SK-N-SH (cell line): Measurements from ENCODE around the gene CREBRF. TPM values are rescaled to one million over a fixed set of nuclear protein-coding genes. Genes with fewer than 3 reads are reported as not detected.

Experiments used
- CTCF ChIA-PET: fragments of 300-600, 350-600 bp; formaldehyde crosslinking; extraction: SDS; loops from one replicate; lab custom pipeline; 2021; lab: Yijun Ruan, JAX
- POLR2A ChIA-PET: fragments of 350-600 bp; sonication (Branson Sonifier 250); formaldehyde crosslinking; extraction: SDS; loops from one replicate; lab custom pipeline; 2020; ENCODE audit warnings: antibody characterized with exemption, inconsistent platforms; lab: Yijun Ruan, JAX
- DNase-seq: peaks from one replicate; pipeline ENCODE4 v3.0.0; 2012
- H2AFZ ChIP-seq: fragments of 200-600 bp; sonication (generic); 2 replicates; pipeline ENCODE4 v1.8.1; 2016; ENCODE audit warnings: antibody characterized with exemption, mild to moderate bottlenecking, low read depth
- H3F3A ChIP-seq: fragments of 200-600 bp; sonication (generic); replicated peaks from 2 replicates; pipeline ENCODE3; 2016; ENCODE audit warnings: antibody characterized with exemption, mild to moderate bottlenecking; ENCODE audit not compliant: insufficient read depth
- H3K27ac ChIP-seq, 2 experiments: fragments of 200-500 bp in 1 of 2; fragments of 200-600 bp in 1 of 2; sonication (Bioruptor generic) in 1 of 2; sonication (generic), shearing (Covaris generic) in 1 of 2; 2 replicates each; pipeline versions ENCODE4 v1.5.1 to v1.6.1; 2014 to 2016; ENCODE audit warnings: low read depth in 2 of 2, inconsistent platforms in 1 of 2, low read length in 1 of 2, mild to moderate bottlenecking in 1 of 2, mixed read lengths in 1 of 2
- H3K27me3 ChIP-seq: fragments of 200-600 bp; sonication (generic), shearing (Covaris generic); 2 replicates; pipeline ENCODE4 v1.6.1; 2016; ENCODE audit warnings: mixed run types; ENCODE audit not compliant: insufficient read depth
- H3K36me3 ChIP-seq, 2 experiments: fragments of 200-500 bp in 1 of 2; fragments of 200-600 bp in 1 of 2; sonication (Bioruptor generic) in 1 of 2; sonication (generic) in 1 of 2; replicated peaks in 1 of 2; 2 replicates each; pipeline versions ENCODE3 to v1.5.1; 2014 to 2016; ENCODE audit warnings: low read length in 1 of 2, mild to moderate bottlenecking in 1 of 2; ENCODE audit not compliant: insufficient read depth in 2 of 2, control insufficient read depth in 1 of 2
- H3K4me1 ChIP-seq, 2 experiments: fragments of 200-500 bp in 1 of 2; fragments of 200-600 bp in 1 of 2; sonication (Bioruptor generic) in 1 of 2; sonication (generic), shearing (Covaris generic) in 1 of 2; 2 replicates each; pipeline versions ENCODE4 v1.5.1 to v1.6.1; 2014 to 2016; ENCODE audit warnings: low read depth in 1 of 2, low read length in 1 of 2, mixed run types in 1 of 2; ENCODE audit not compliant: insufficient read depth in 2 of 2, control insufficient read depth in 1 of 2
- H3K4me2 ChIP-seq: fragments of 200-600 bp; sonication (generic), shearing (Covaris generic); 2 replicates; pipeline ENCODE4 v1.6.1; 2017; ENCODE audit warnings: mixed run types
- H3K4me3 ChIP-seq, 2 experiments: fragments of 200-500 bp in 1 of 2; fragments of 200-600 bp in 1 of 2; sonication (Bioruptor generic) in 1 of 2; sonication (generic), shearing (Covaris generic) in 1 of 2; 2 replicates each; pipeline versions ENCODE4 v1.5.1 to v1.8.1; 2014 to 2016; ENCODE audit warnings: low read depth in 2 of 2, inconsistent platforms in 1 of 2, low read length in 1 of 2, mild to moderate bottlenecking in 1 of 2, mixed read lengths in 1 of 2, moderate library complexity in 1 of 2
- H3K79me2 ChIP-seq: fragments of 200-600 bp; sonication (generic); 2 replicates; pipeline ENCODE4 v1.8.1; 2017; ENCODE audit warnings: mild to moderate bottlenecking; ENCODE audit not compliant: insufficient read depth
- H3K9ac ChIP-seq: fragments of 200-600 bp; sonication (generic); 2 replicates; pipeline ENCODE4 v1.6.1; 2017; ENCODE audit warnings: mixed run types
- H3K9me2 ChIP-seq: fragments of 200-600 bp; sonication (generic); 2 replicates; pipeline ENCODE4 v1.6.1; 2017; ENCODE audit warnings: mixed run types
- H3K9me3 ChIP-seq: fragments of 200-600 bp; sonication (generic); 2 replicates; pipeline ENCODE4 v1.6.1; 2017; ENCODE audit warnings: mixed run types, mild to moderate bottlenecking, moderate library complexity
- H4K20me1 ChIP-seq: fragments of 200-600 bp; sonication (generic); 2 replicates; pipeline ENCODE4 v1.6.1; 2017; ENCODE audit warnings: mild to moderate bottlenecking, mixed run types; ENCODE audit not compliant: insufficient read depth
- CHD2 ChIP-seq: fragments of 150-350 bp; IDR thresholded peaks from 2 replicates; pipeline ENCODE4 v1.6.1; 2018; ENCODE audit warnings: low read length; ENCODE audit not compliant: partially characterized antibody
- EP300 ChIP-seq, 2 experiments: IDR thresholded peaks; 2 replicates each; pipeline versions ENCODE4 v1.4.0 to v1.6.1; 2012; ENCODE audit warnings: borderline replicate concordance in 1 of 2, low read depth in 1 of 2, low read length in 1 of 2
- EZH2phosphoT487 ChIP-seq: fragments of 200-600 bp; sonication (generic); IDR thresholded peaks from 2 replicates; pipeline ENCODE4 v1.6.1; 2017; ENCODE audit warnings: low read depth, mixed run types, mild to moderate bottlenecking, antibody characterized with exemption, moderate library complexity, borderline replicate concordance
- FOSL2 ChIP-seq: IDR thresholded peaks from 2 replicates; pipeline ENCODE4 v1.4.0; 2012; ENCODE audit warnings: low read depth, mild to moderate bottlenecking, moderate library complexity, borderline replicate concordance
- FOXJ3 ChIP-seq: sonication (generic); formaldehyde crosslinking; IDR thresholded peaks from 2 replicates; pipeline ENCODE4 v1.5.1; 2020; ENCODE audit warnings: mild to moderate bottlenecking, missing genetic modification reagents
- FOXM1 ChIP-seq: IDR thresholded peaks from 2 replicates; pipeline ENCODE4 v1.4.0; 2012; ENCODE audit warnings: low read depth, mild to moderate bottlenecking
- GATA2 ChIP-seq: sonication (generic); formaldehyde crosslinking; IDR thresholded peaks from 2 replicates; pipeline ENCODE4 v1.5.0; 2020; ENCODE audit warnings: mild to moderate bottlenecking, missing genetic modification reagents
- NFIC ChIP-seq: IDR thresholded peaks from 2 replicates; pipeline ENCODE4 v1.4.0; 2012; ENCODE audit warnings: borderline replicate concordance
- NRF1 ChIP-seq: IDR thresholded peaks from 2 replicates; pipeline ENCODE4 v1.6.1; 2012; ENCODE audit warnings: low read depth, mild to moderate bottlenecking, low read length
- POLR2AphosphoS5 ChIP-seq: IDR thresholded peaks from 2 replicates; pipeline ENCODE4 v1.6.1; 2012; ENCODE audit warnings: low read depth, low read length
- RCOR1 ChIP-seq: fragments of 150-350 bp; IDR thresholded peaks from 2 replicates; pipeline ENCODE4 v1.6.1; 2017; ENCODE audit warnings: antibody characterized with exemption, low read length
- RXRA ChIP-seq: IDR thresholded peaks from 2 replicates; pipeline ENCODE4 v1.4.0; 2012; ENCODE audit warnings: low read depth, mild to moderate bottlenecking, borderline replicate concordance
- TCF12 ChIP-seq: IDR thresholded peaks from 2 replicates; pipeline ENCODE4 v1.4.0; 2012
- TEAD4 ChIP-seq: IDR thresholded peaks from 2 replicates; pipeline ENCODE4 v1.4.0; 2012; ENCODE audit warnings: mild to moderate bottlenecking, borderline replicate concordance; ENCODE audit not compliant: insufficient read depth
- YY1 ChIP-seq: IDR thresholded peaks from 2 replicates; pipeline ENCODE4 v1.4.0; 2012; ENCODE audit warnings: low read depth, mild to moderate bottlenecking
- WGBS: methylation state at CpG from one replicate; pipeline ENCODE4 v1.1.6; 2017; ENCODE audit warnings: low lambda C conversion rate; 5-methylcytosine and 5-hydroxymethylcytosine counted together
- polyA plus RNA-seq, 3 experiments: library from polyadenylated mRNA; depleted of rRNA; stranded (reverse); fragments of >200 nt; gene quantifications; 2 replicates each; pipeline ENCODE4 v1.2.3, GENCODE V29; 2012
- TF ChIP-seq, protein P1 (sequence below): IDR thresholded peaks from 2 replicates; pipeline ENCODE4; 2012
- TF ChIP-seq, protein P2 (sequence below): IDR thresholded peaks from 2 replicates; pipeline ENCODE4 v1.4.0; 2012; ENCODE audit warnings: low read depth, borderline replicate concordance
- TF ChIP-seq, protein P3 (sequence below): IDR thresholded peaks from 2 replicates; pipeline ENCODE4 v1.4.0; 2012; ENCODE audit warnings: low read depth, borderline replicate concordance
- TF ChIP-seq, protein P4 (sequence below): IDR thresholded peaks from 2 replicates; pipeline ENCODE4 v1.4.0; 2012; ENCODE audit warnings: low read depth
- TF ChIP-seq, protein P5 (sequence below): fragments of 200-600 bp; sonication (generic); IDR thresholded peaks from 2 replicates; pipeline ENCODE4 v1.6.1; 2017; ENCODE audit warnings: antibody characterized with exemption, mild to moderate bottlenecking, moderate library complexity

CREBRF gene
- polyA plus RNA-seq, 1 of the 3 experiments (the other 2 are of a cell fraction) = 2.4 TPM

DNA sequence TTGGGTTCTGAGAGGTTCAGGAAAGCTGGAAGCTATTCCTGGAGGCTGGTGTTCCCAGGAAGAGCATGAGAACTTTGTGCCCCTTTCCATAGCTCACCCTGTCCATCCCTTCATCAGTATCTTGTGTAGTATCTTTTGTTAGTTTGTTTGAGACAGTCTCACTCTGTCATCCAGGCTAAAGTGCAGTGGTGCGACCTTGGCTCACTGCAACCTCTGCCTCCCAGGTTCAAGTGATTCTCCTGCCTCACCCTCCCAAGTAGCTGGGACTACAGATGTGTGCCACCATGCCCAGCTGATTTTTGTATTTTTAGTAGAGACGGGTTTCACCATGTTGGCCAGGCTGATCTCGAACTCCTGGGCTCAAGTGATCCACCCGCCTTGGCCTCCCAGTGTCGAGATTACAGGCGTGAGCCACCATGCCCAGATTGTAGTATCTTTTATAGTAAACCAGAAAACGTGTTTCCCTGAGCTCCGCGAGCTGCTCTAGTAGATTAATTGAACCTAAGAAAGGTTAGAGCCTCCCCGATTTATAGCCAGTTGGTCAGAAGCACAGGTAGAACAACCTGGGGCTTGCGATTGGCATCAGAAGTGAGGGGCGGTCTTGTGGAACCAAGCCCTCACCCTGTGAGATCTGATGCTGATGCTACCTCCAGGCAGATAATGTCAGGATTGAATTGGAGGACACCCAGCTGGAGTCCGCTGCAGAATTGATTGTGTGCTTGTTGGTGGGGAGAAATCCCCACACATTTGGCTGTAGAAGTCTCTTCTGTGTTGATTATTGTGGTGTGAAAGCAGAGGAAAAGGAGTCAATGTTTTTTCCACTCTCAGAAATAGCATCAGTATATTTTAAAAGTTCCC lies 40.3 kb upstream of the CREBRF start:
- Histone ChIP-seq H4K20me1 (peaks cover 53% of the 10 kb centered on the region), H3K4me2 (peak overlapping the region; percentile 9; the same call in 1 of the 2 replicates), H3K4me1 (peaks cover 2 to 6% of the 10 kb centered on the region in 2 experiments; a peak in 2 of 4 replicates), H3K36me3 (peaks cover 0 to 19% of the 10 kb centered on the region in 2 experiments), H3K27me3 (no peaks in the 10 kb centered on the region), H3K27ac (peak overlapping the region in 1 of 2 experiments; percentile 41; a peak in 2 of 4 replicates), H3K9me3 (no peaks in the 10 kb centered on the region), H3K9ac (no peak overlapping the region), H3K9me2 (no peaks in the 10 kb centered on the region), H3F3A (no peaks in the 10 kb centered on the region), H3K79me2 (peaks cover 92% of the 10 kb centered on the region), H3K4me3 (no peak overlapping the region), H2AFZ (no peak overlapping the region)
- TF ChIP-seq NFIC = no peak
- TF ChIP-seq, protein P1, sequence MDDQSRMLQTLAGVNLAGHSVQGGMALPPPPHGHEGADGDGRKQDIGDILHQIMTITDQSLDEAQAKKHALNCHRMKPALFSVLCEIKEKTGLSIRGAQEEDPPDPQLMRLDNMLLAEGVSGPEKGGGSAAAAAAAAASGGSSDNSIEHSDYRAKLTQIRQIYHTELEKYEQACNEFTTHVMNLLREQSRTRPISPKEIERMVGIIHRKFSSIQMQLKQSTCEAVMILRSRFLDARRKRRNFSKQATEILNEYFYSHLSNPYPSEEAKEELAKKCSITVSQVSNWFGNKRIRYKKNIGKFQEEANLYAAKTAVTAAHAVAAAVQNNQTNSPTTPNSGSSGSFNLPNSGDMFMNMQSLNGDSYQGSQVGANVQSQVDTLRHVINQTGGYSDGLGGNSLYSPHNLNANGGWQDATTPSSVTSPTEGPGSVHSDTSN = no peak
- no peak for TF ChIP-seq FOXJ3 (CRISPR knock-in tag)
- TF ChIP-seq RXRA = no peak
- TF ChIP-seq YY1 = no peak
- TF ChIP-seq TCF12 = no peak
- no peak for TF ChIP-seq NRF1
- TF ChIP-seq EP300 (IDR thresholded peaks at IDR 0.05; ENCODE audit: borderline replicate concordance in 1 of 2, low read depth in 1 of 2, low read length in 1 of 2) = no peak
- TF ChIP-seq, protein P2, sequence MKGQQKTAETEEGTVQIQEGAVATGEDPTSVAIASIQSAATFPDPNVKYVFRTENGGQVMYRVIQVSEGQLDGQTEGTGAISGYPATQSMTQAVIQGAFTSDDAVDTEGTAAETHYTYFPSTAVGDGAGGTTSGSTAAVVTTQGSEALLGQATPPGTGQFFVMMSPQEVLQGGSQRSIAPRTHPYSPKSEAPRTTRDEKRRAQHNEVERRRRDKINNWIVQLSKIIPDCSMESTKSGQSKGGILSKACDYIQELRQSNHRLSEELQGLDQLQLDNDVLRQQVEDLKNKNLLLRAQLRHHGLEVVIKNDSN = no peak
- TF ChIP-seq FOXM1 = no peak
- TF ChIP-seq RCOR1 = no peak
- no peak for TF ChIP-seq POLR2AphosphoS5
- no peak for TF ChIP-seq FOSL2
- TF ChIP-seq EZH2phosphoT487 = no peak
- TF ChIP-seq, protein P3, sequence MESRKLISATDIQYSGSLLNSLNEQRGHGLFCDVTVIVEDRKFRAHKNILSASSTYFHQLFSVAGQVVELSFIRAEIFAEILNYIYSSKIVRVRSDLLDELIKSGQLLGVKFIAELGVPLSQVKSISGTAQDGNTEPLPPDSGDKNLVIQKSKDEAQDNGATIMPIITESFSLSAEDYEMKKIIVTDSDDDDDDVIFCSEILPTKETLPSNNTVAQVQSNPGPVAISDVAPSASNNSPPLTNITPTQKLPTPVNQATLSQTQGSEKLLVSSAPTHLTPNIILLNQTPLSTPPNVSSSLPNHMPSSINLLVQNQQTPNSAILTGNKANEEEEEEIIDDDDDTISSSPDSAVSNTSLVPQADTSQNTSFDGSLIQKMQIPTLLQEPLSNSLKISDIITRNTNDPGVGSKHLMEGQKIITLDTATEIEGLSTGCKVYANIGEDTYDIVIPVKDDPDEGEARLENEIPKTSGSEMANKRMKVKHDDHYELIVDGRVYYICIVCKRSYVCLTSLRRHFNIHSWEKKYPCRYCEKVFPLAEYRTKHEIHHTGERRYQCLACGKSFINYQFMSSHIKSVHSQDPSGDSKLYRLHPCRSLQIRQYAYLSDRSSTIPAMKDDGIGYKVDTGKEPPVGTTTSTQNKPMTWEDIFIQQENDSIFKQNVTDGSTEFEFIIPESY = no peak
- TF ChIP-seq GATA2 = no peak
- TF ChIP-seq, protein P4, sequence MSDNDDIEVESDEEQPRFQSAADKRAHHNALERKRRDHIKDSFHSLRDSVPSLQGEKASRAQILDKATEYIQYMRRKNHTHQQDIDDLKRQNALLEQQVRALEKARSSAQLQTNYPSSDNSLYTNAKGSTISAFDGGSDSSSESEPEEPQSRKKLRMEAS = no peak
- no peak for TF ChIP-seq TEAD4
- no peak for TF ChIP-seq CHD2
- TF ChIP-seq, protein P5, sequence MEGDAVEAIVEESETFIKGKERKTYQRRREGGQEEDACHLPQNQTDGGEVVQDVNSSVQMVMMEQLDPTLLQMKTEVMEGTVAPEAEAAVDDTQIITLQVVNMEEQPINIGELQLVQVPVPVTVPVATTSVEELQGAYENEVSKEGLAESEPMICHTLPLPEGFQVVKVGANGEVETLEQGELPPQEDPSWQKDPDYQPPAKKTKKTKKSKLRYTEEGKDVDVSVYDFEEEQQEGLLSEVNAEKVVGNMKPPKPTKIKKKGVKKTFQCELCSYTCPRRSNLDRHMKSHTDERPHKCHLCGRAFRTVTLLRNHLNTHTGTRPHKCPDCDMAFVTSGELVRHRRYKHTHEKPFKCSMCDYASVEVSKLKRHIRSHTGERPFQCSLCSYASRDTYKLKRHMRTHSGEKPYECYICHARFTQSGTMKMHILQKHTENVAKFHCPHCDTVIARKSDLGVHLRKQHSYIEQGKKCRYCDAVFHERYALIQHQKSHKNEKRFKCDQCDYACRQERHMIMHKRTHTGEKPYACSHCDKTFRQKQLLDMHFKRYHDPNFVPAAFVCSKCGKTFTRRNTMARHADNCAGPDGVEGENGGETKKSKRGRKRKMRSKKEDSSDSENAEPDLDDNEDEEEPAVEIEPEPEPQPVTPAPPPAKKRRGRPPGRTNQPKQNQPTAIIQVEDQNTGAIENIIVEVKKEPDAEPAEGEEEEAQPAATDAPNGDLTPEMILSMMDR = no peak
- 98% methylated on average over 12 of the region's 13 CpGs for WGBS
- CTCF ChIA-PET = interaction anchor here (1.2 kb wide), 1 partner anchor 14 kb away, joined by 3 read pairs; no protein-coding TSS in a partner anchor
- no peak for DNase-seq
- POLR2A ChIA-PET = no interaction called here
